Tongue (tissue), 2 donors: ENCODE measurements around the gene MTMR2. TPM values are rescaled to one million over a fixed set of nuclear protein-coding genes. Genes with fewer than 3 reads are reported as not detected.

Experiments used
- small RNA-seq: library from RNA; depleted of rRNA; stranded (forward); fragments of <200 nt; gene quantifications from one replicate; pipeline ENCODE3, GENCODE V24; 2014; ENCODE audit warnings: low replicate concordance
- total RNA-seq: library from RNA; depleted of rRNA; stranded (reverse); fragments of >200 nt; gene quantifications from one replicate; pipeline ENCODE4 v1.2.3, GENCODE V29; 2014

The MTMR2 gene
- total RNA-seq, 1 donor from 2014 or later: 32.0 TPM

Small RNAs within 50 kb of the gene (small RNA-seq; reads per million reads assigned to genes)
- gene RNA5SP345: not detected

Other genes with a start within 250 kb of the MTMR2 start
- gene FAM76B, start 134.3 kb downstream of the MTMR2 start, total RNA-seq: 50.9 TPM
- 79.2 TPM for gene CEP57, start 133.6 kb downstream of the MTMR2 start, total RNA-seq